Nephron progenitor cell (in vitro differentiated cells): Measurements from ENCODE around the gene TMEM271.

Source experiments
- DNase-seq: peaks from one replicate; pipeline ENCODE4 v3.0.0; 2021
- H3K27ac Mint-ChIP-seq: 2 replicates; pipeline ENCODE4 v1.8.0; 2021; ENCODE audit warnings: mild to moderate bottlenecking, moderate library complexity, mixed read lengths
- H3K27me3 Mint-ChIP-seq: 2 replicates; pipeline ENCODE4 v1.8.0; 2021; ENCODE audit warnings: mild to moderate bottlenecking, low read depth, mixed read lengths; ENCODE audit not compliant: poor library complexity
- H3K36me3 Mint-ChIP-seq: 2 replicates; pipeline ENCODE4 v1.8.0; 2021; ENCODE audit warnings: low read depth, mixed read lengths
- H3K4me1 Mint-ChIP-seq: 2 replicates; pipeline ENCODE4 v1.8.0; 2021; ENCODE audit warnings: mixed read lengths
- H3K4me3 Mint-ChIP-seq: 2 replicates; pipeline ENCODE4 v1.8.0; 2021; ENCODE audit warnings: mild to moderate bottlenecking, moderate library complexity, mixed read lengths
- H3K9me3 Mint-ChIP-seq: 2 replicates; pipeline ENCODE4 v1.8.0; 2021; ENCODE audit warnings: mild to moderate bottlenecking, moderate library complexity, mixed read lengths
- CTCF ChIP-seq: fragments of 200-600 bp; sonication (generic); IDR thresholded peaks from 2 replicates; pipeline ENCODE4 v1.5.0; 2021; ENCODE audit warnings: antibody characterized with exemption

Gene TMEM271

DNA sequence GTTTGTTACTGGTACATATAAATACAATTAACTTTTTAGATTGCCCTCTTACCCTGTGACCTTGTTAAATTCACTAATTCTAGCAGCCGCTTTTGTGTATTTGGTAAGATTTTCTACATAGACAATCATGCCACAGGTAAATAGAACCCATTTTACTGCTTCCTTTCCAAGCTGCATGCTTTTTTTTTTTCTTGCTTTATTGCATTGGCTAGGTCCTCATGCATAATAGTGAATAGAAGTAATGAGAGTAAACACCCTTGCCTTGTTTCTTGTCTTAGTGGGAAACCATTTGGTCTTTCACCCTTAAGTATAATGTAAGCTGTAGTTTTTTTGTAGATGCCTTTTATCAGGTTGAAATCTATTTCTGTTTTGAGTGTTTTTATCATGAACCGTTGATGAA lies 7.7 kb upstream of the TMEM271 start:
- TF ChIP-seq CTCF: no peak
- Mint-ChIP-seq H3K9me3 (peaks cover 35% of the 10 kb centered on the region), H3K27ac (no peak overlapping the region), H3K4me1 (no peaks in the 10 kb centered on the region), H3K4me3 (no peak overlapping the region), H3K27me3 (peaks cover 72% of the 10 kb centered on the region), H3K36me3 (no peaks in the 10 kb centered on the region)
- no peak for DNase-seq

- H3K4me1 Mint-ChIP-seq: peaks cover 12% of the 10 kb centered on the region
- no peak for DNase-seq
- H3K36me3 Mint-ChIP-seq: no peaks in the 10 kb centered on the region
- peaks cover 85% of the 10 kb centered on the region for H3K27me3 Mint-ChIP-seq
- H3K4me3 Mint-ChIP-seq: no peak overlapping the region
- H3K27ac Mint-ChIP-seq: no peak overlapping the region
- peaks cover 32% of the 10 kb centered on the region for H3K9me3 Mint-ChIP-seq
- no peak for TF ChIP-seq CTCF
Measured at GRCh38 chr4:581753-582361, 5.8 kb upstream of the TMEM271 start.

DNA sequence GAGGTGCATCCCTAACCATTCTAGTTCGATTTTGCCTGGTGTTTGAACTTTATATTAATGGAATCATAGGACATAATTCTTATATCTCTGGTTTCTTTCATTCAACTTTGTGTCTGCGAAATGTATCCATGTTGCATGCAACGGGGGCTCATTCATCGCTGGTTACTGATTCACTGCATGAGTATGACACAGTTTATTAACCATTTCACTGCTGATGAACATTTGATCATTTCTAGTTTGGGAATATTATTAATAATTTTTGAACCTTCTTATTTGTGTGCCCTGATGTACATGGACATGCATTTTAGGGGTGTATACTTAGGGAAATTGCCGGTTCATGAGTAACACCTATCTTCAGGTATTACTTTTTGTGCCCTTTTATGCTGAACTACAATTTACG lies 5.1 kb upstream of the TMEM271 start:
- Mint-ChIP-seq H3K27ac (no peak overlapping the region), H3K4me3 (no peak overlapping the region), H3K36me3 (no peaks in the 10 kb centered on the region), H3K27me3 (peaks cover 86% of the 10 kb centered on the region), H3K9me3 (peaks cover 31% of the 10 kb centered on the region), H3K4me1 (peaks cover 14% of the 10 kb centered on the region)
- no peak for TF ChIP-seq CTCF
- DNase-seq: no peak

DNA sequence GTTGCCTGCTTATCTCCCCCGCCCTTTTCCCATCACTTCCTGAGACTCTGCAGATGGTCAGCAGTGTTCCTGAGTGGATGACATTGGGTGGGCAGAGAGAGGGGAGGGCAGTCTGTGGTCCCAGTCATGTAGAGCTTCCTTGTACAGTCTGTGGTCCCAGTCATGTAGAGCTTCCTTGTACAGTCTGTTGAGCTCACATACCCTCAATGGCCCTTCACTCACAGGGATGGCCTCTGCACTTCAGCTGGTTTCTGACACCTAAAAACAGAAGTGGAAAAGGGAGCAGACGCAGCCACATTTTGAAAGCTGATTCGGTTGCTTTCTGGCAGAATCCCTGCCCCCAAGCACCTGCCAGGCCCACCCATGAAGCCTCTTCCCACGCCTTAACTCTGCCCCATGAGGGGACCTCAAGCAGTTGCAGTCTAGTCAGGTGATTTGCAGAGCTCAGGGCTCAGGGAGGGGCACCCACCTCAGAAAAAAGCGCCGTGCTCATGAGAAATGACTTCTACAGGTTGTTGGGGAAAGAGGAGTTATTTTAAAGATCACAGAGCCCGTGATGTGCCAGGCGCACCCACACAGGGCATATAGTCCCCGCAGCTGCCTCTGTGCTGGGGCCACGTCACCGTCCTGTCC lies 3.6 kb upstream of the TMEM271 start:
- TF ChIP-seq CTCF: no peak
- H3K4me1 Mint-ChIP-seq: peaks cover 14% of the 10 kb centered on the region
- H3K36me3 Mint-ChIP-seq: no peaks in the 10 kb centered on the region
- no peak overlapping the region for H3K4me3 Mint-ChIP-seq
- H3K27ac Mint-ChIP-seq: no peak overlapping the region
- H3K27me3 Mint-ChIP-seq: peaks cover 82% of the 10 kb centered on the region
- DNase-seq: no peak
- H3K9me3 Mint-ChIP-seq: peaks cover 23% of the 10 kb centered on the region

DNA sequence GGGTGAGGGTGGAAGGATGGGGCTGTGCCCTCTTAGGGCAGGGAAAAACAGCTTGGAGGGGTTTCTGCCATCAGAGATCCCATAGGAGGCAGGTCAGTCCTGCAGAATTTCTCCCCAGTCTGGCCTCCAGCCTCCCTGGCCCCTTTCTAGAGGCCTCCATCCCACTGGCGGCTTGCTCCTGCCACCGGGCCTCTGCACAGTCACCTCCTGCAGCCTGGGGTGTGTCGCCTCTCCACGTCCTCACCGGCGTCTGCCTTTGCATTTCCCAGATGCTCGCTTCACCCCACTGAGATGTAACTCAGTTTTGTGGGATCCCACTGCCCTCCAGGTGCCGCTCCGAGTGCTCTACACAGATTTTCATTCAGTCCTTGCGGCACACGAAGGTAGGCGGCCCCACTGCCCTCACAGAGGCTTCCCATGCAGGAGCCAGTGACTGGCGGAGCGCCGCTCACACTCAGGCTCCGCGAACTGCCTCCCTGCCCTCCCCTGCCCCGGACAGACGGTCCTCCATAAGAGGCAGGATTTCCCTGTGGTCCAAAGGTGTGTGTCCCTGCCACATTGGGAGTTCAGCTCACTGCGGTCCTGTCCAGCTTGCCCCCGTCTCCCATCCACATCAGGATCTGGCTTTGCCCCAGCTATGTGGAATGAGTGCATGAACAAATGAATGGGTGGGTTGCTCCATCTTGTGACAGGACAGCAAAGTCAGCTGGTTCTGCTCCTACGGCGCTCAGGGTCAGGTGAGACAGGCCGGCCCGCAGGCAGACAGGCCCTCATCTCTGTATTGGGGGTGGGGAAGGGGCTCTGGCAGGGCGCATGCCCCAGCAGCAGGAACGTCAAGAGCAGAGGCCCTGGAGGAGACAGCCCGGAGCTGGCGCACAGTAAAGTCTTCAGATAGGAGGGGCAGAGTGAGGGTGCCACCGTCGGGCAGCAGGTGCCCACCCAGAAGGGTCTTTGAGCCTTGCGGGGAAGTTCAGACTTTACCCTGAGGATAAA lies 2.7 kb upstream of the TMEM271 start:
- H3K4me3 Mint-ChIP-seq: no peak overlapping the region
- H3K9me3 Mint-ChIP-seq: peaks cover 15% of the 10 kb centered on the region
- H3K27ac Mint-ChIP-seq: no peak overlapping the region
- no peaks in the 10 kb centered on the region for H3K36me3 Mint-ChIP-seq
- H3K27me3 Mint-ChIP-seq: peaks cover 84% of the 10 kb centered on the region
- peaks cover 14% of the 10 kb centered on the region for H3K4me1 Mint-ChIP-seq
- no peak for TF ChIP-seq CTCF
- no peak for DNase-seq
